Measurements from ENCODE around the gene LILRB1.
"Not testable (repeated sequence)": the region's sequence is repeated elsewhere in the genome, so short reads cannot be mapped to it uniquely, and the experiment has no call there.

LILRB1 gene

GRCh38 chr19:54622431-54622830 is 7.9 kb upstream of the LILRB1 start:
- Histone ChIP-seq H3K4me1 (ENCODE audit: insufficient read depth, low read length, poor library complexity, severe bottlenecking) (peaks cover 29% of the 10 kb centered on the region), H3K9ac (ENCODE audit: low read depth, low read length, poor library complexity, severe bottlenecking) (no peak overlapping the region), H3K9me2 (replicated peaks; ENCODE audit: low read depth, low read length) (no peaks in the 10 kb centered on the region), H3K36me3 (ENCODE audit: insufficient read depth, low read length) (no peaks in the 10 kb centered on the region), H3K4me3 (ENCODE audit: low read length, poor library complexity, severe bottlenecking) (no peak overlapping the region), H3K79me2 (ENCODE audit: insufficient read depth, low read length) (no peaks in the 10 kb centered on the region), H2AFZ (ENCODE audit: low read length) (no peak overlapping the region), H3K4me2 (ENCODE audit: low read depth, low read length, poor library complexity, severe bottlenecking) (no peak overlapping the region), H3K27me3 (ENCODE audit: insufficient read depth, low read length, poor library complexity, severe bottlenecking) (no peaks in the 10 kb centered on the region), H3K9me3 (ENCODE audit: insufficient read depth, low read depth, low read length) (no peaks in the 10 kb centered on the region), H4K20me1 (ENCODE audit: insufficient read depth, low read length, poor library complexity, severe bottlenecking) (no peaks in the 10 kb centered on the region), H3F3A (ENCODE audit: low read depth) (no peaks in the 10 kb centered on the region)
- TF ChIP-seq EZH2phosphoT487 (IDR thresholded peaks at IDR 0.05; ENCODE audit: borderline replicate concordance) (no peak), CTCF (conservative IDR thresholded peaks at IDR 0.05; ENCODE audit: low read length) (no peak)

- Histone ChIP-seq H3K4me2 (ENCODE audit: low read depth, low read length, poor library complexity, severe bottlenecking) (peak overlapping the region; percentile 30), H3K9ac (ENCODE audit: low read depth, low read length, poor library complexity, severe bottlenecking) (peak overlapping the region; percentile 45), H3K4me1 (ENCODE audit: insufficient read depth, low read length, poor library complexity, severe bottlenecking) (peaks cover 47% of the 10 kb centered on the region)
- H3K9me2 ChIP-seq (replicated peaks; ENCODE audit: low read depth, low read length); H4K20me1 ChIP-seq (ENCODE audit: insufficient read depth, low read length, poor library complexity, severe bottlenecking); H3K4me3 ChIP-seq (ENCODE audit: low read length, poor library complexity, severe bottlenecking); H3K9me3 ChIP-seq (ENCODE audit: insufficient read depth, low read depth, low read length); H3K36me3 ChIP-seq (ENCODE audit: insufficient read depth, low read length); H2AFZ ChIP-seq (ENCODE audit: low read length); H3F3A ChIP-seq (ENCODE audit: low read depth); H3K79me2 ChIP-seq (ENCODE audit: insufficient read depth, low read length); H3K27me3 ChIP-seq (ENCODE audit: insufficient read depth, low read length, poor library complexity, severe bottlenecking): not testable (repeated sequence)
These were observed 6.0 kb upstream of the LILRB1 start for GRCh38 chr19:54624234-54624633.

GRCh38 chr19:54624934-54625730 is 5.2 kb upstream of the LILRB1 start:
- H3K9me3 ChIP-seq (ENCODE audit: insufficient read depth, low read depth, low read length), result not testable (repeated sequence)
- Histone ChIP-seq H3K4me1 (ENCODE audit: insufficient read depth, low read length, poor library complexity, severe bottlenecking) (peaks cover 56% of the 10 kb centered on the region), H3K9ac (ENCODE audit: low read depth, low read length, poor library complexity, severe bottlenecking) (peak overlapping the region; percentile 61)

GRCh38 chr19:54626757-54627156 is 3.5 kb upstream of the LILRB1 start:
- Histone ChIP-seq H3K79me2 (ENCODE audit: insufficient read depth, low read length) (no peaks in the 10 kb centered on the region), H3K36me3 (ENCODE audit: insufficient read depth, low read length) (no peaks in the 10 kb centered on the region), H3K4me3 (ENCODE audit: low read length, poor library complexity, severe bottlenecking) (no peak overlapping the region), H4K20me1 (ENCODE audit: insufficient read depth, low read length, poor library complexity, severe bottlenecking) (no peaks in the 10 kb centered on the region), H3K9ac (ENCODE audit: low read depth, low read length, poor library complexity, severe bottlenecking) (no peak overlapping the region), H3K27me3 (ENCODE audit: insufficient read depth, low read length, poor library complexity, severe bottlenecking) (no peaks in the 10 kb centered on the region), H3K4me1 (ENCODE audit: insufficient read depth, low read length, poor library complexity, severe bottlenecking) (peaks cover 72% of the 10 kb centered on the region), H3K9me2 (replicated peaks; ENCODE audit: low read depth, low read length) (no peaks in the 10 kb centered on the region), H3K4me2 (ENCODE audit: low read depth, low read length, poor library complexity, severe bottlenecking) (no peak overlapping the region), H3K9me3 (ENCODE audit: insufficient read depth, low read depth, low read length) (no peaks in the 10 kb centered on the region), H2AFZ (ENCODE audit: low read length) (no peak overlapping the region), H3F3A (ENCODE audit: low read depth) (no peaks in the 10 kb centered on the region)
- TF ChIP-seq CTCF (conservative IDR thresholded peaks at IDR 0.05; ENCODE audit: low read length) (no peak), EZH2phosphoT487 (IDR thresholded peaks at IDR 0.05; ENCODE audit: borderline replicate concordance) (no peak)

More at GRCh38 chr19:54624934-54625730, 5.2 kb upstream of the LILRB1 start:
- not testable (repeated sequence) for H3K27me3 ChIP-seq (ENCODE audit: insufficient read depth, low read length, poor library complexity, severe bottlenecking); H3K36me3 ChIP-seq (ENCODE audit: insufficient read depth, low read length); H3K79me2 ChIP-seq (ENCODE audit: insufficient read depth, low read length); H4K20me1 ChIP-seq (ENCODE audit: insufficient read depth, low read length, poor library complexity, severe bottlenecking); H2AFZ ChIP-seq (ENCODE audit: low read length); H3F3A ChIP-seq (ENCODE audit: low read depth); H3K9me2 ChIP-seq (replicated peaks; ENCODE audit: low read depth, low read length)
- peak overlapping the region; percentile 26 for H3K4me3 ChIP-seq (ENCODE audit: low read length, poor library complexity, severe bottlenecking)
- H3K4me2 ChIP-seq (ENCODE audit: low read depth, low read length, poor library complexity, severe bottlenecking), result peak overlapping the region; percentile 53

- H3K9ac ChIP-seq (ENCODE audit: low read depth, low read length, poor library complexity, severe bottlenecking); H3K36me3 ChIP-seq (ENCODE audit: insufficient read depth, low read length); H3F3A ChIP-seq (ENCODE audit: low read depth); H4K20me1 ChIP-seq (ENCODE audit: insufficient read depth, low read length, poor library complexity, severe bottlenecking); H3K27me3 ChIP-seq (ENCODE audit: insufficient read depth, low read length, poor library complexity, severe bottlenecking); H3K9me2 ChIP-seq (replicated peaks; ENCODE audit: low read depth, low read length); H3K4me3 ChIP-seq (ENCODE audit: low read length, poor library complexity, severe bottlenecking); H3K4me2 ChIP-seq (ENCODE audit: low read depth, low read length, poor library complexity, severe bottlenecking); H3K9me3 ChIP-seq (ENCODE audit: insufficient read depth, low read depth, low read length); H3K79me2 ChIP-seq (ENCODE audit: insufficient read depth, low read length): not testable (repeated sequence)
- Histone ChIP-seq H2AFZ (ENCODE audit: low read length) (peak overlapping the region; percentile 28; the same call in 1 of the 2 replicates), H3K4me1 (ENCODE audit: insufficient read depth, low read length, poor library complexity, severe bottlenecking) (peaks cover 73% of the 10 kb centered on the region)
These were observed 2.4 kb upstream of the LILRB1 start for GRCh38 chr19:54627912-54628311.

All from Loucy (cell line).